HepG2 (cell line): Measurements from ENCODE around the gene NDE1. TPM values are rescaled to one million over a fixed set of nuclear protein-coding genes. Genes with fewer than 3 reads are reported as not detected.
A peak's percentile ranks its signal among the peaks of the same experiment; 100 is the strongest.

ENCODE experiments used
- DNMT1 ChIP-seq: sonication (generic); formaldehyde crosslinking; IDR thresholded peaks from 2 replicates; pipeline ENCODE4 v1.5.1; 2020; ENCODE audit warnings: mild to moderate bottlenecking, missing genetic modification reagents
- DPF2 ChIP-seq: sonication (generic); formaldehyde crosslinking; IDR thresholded peaks from 2 replicates; pipeline ENCODE4 v1.4.0; 2020; ENCODE audit warnings: mild to moderate bottlenecking, low read depth, missing genetic modification reagents, borderline replicate concordance
- ELF4 ChIP-seq: sonication (generic); formaldehyde crosslinking; IDR thresholded peaks from 2 replicates; pipeline ENCODE4 v1.5.0; 2020; ENCODE audit warnings: missing genetic modification reagents, mild to moderate bottlenecking, moderate library complexity, borderline replicate concordance
- GLMP ChIP-seq: sonication (generic); formaldehyde crosslinking; IDR thresholded peaks from 2 replicates; pipeline ENCODE4 v1.9.0; 2021; ENCODE audit warnings: missing genetic modification reagents, mild to moderate bottlenecking, borderline replicate concordance
- HNRNPH1 ChIP-seq: fragments of 200-400 bp; formaldehyde crosslinking; optimal IDR thresholded peaks from 2 replicates; pipeline ENCODE3; 2017; ENCODE audit warnings: mild to moderate bottlenecking, low read depth, low read length
- HNRNPL ChIP-seq: fragments of 200-400 bp; formaldehyde crosslinking; IDR thresholded peaks from 2 replicates; pipeline ENCODE4 v1.6.1; 2017; ENCODE audit warnings: mild to moderate bottlenecking, low read depth, low read length
- MAFF ChIP-seq: IDR thresholded peaks from 2 replicates; pipeline ENCODE4 v1.6.1; 2011; ENCODE audit warnings: low read depth, low read length, improper control_type of control experiment
- MATR3 ChIP-seq: sonication (generic); formaldehyde crosslinking; IDR thresholded peaks from 2 replicates; pipeline ENCODE4 v1.4.0; 2020; ENCODE audit warnings: missing genetic modification reagents
- PAF1 ChIP-seq: IDR thresholded peaks from 2 replicates; pipeline ENCODE4 v1.6.1; 2016; ENCODE audit warnings: missing genetic modification reagents, missing compliant biosample characterization
- SIX1 ChIP-seq: sonication (generic); formaldehyde crosslinking; IDR thresholded peaks from 2 replicates; pipeline ENCODE4 v1.4.0; 2020; ENCODE audit warnings: missing genetic modification reagents, borderline replicate concordance
- SMAD9 ChIP-seq: sonication (generic); formaldehyde crosslinking; IDR thresholded peaks from 2 replicates; pipeline ENCODE4 v1.5.1; 2020; ENCODE audit warnings: mild to moderate bottlenecking, missing genetic modification reagents
- SOX13 ChIP-seq, 3 experiments: fragments of 450-650 bp in 1 of 3; sonication (generic) in 1 of 3; formaldehyde crosslinking in 1 of 3; IDR thresholded peaks in 2 of 3; conservative IDR thresholded peaks in 1 of 3; 2 replicates each; pipeline versions ENCODE4 v1.5.0 to v1.6.1; 2016 to 2020; ENCODE audit warnings: antibody characterized with exemption in 1 of 3, mild to moderate bottlenecking in 1 of 3, missing compliant biosample characterization in 1 of 3, missing genetic modification reagents in 1 of 3, moderate library complexity in 1 of 3
- TCF12 ChIP-seq, 2 experiments: fragments of 450-650 bp in 1 of 2; sonication (generic) in 1 of 2; formaldehyde crosslinking in 1 of 2; IDR thresholded peaks; 2 replicates each; pipeline versions ENCODE4 v1.6.1 to v1.8.0; 2017 to 2022; ENCODE audit warnings: antibody characterized with exemption in 1 of 2, mild to moderate bottlenecking in 1 of 2, missing genetic modification reagents in 1 of 2, moderate library complexity in 1 of 2
- TGIF2 ChIP-seq: IDR thresholded peaks from 2 replicates; pipeline ENCODE4 v1.6.1; 2016; ENCODE audit warnings: control low read depth, missing compliant biosample characterization
- YEATS2 ChIP-seq: sonication (generic); formaldehyde crosslinking; IDR thresholded peaks from 2 replicates; pipeline ENCODE4 v1.4.0; 2020; ENCODE audit warnings: missing genetic modification reagents, borderline replicate concordance
- YEATS4 ChIP-seq: sonication (generic); formaldehyde crosslinking; IDR thresholded peaks from 2 replicates; pipeline ENCODE4 v1.4.0; 2020; ENCODE audit warnings: missing genetic modification reagents, borderline replicate concordance
- ZBTB38 ChIP-seq: sonication (generic); formaldehyde crosslinking; IDR thresholded peaks from 2 replicates; pipeline ENCODE4 v1.5.1; 2020; ENCODE audit warnings: mild to moderate bottlenecking, missing genetic modification reagents
- ZFP36 ChIP-seq: fragments of 150-350 bp; IDR thresholded peaks from 2 replicates; pipeline ENCODE4 v1.6.1; 2018; ENCODE audit warnings: borderline replicate concordance, low read length, low read depth; ENCODE audit not compliant: partially characterized antibody
- ZFP91 ChIP-seq: sonication (generic); formaldehyde crosslinking; IDR thresholded peaks from 2 replicates; pipeline ENCODE4 v1.9.0; 2022; ENCODE audit warnings: missing genetic modification reagents, mild to moderate bottlenecking, borderline replicate concordance
- ZNF260 ChIP-seq: sonication (generic); formaldehyde crosslinking; IDR thresholded peaks from 2 replicates; pipeline ENCODE4 v1.4.0; 2020; ENCODE audit warnings: missing genetic modification reagents, low read depth, mild to moderate bottlenecking, borderline replicate concordance
- ZNF367 ChIP-seq: sonication (generic); formaldehyde crosslinking; IDR thresholded peaks from 2 replicates; pipeline ENCODE4 v1.4.0; 2020; ENCODE audit warnings: missing genetic modification reagents, borderline replicate concordance
- ZNF543 ChIP-seq: sonication (generic); formaldehyde crosslinking; IDR thresholded peaks from 2 replicates; pipeline ENCODE4 v1.4.0; 2020; ENCODE audit warnings: mild to moderate bottlenecking, missing genetic modification reagents
- ZNF558 ChIP-seq: sonication (generic); formaldehyde crosslinking; IDR thresholded peaks from 2 replicates; pipeline ENCODE4 v1.9.0; 2022; ENCODE audit warnings: mild to moderate bottlenecking, missing genetic modification reagents, borderline replicate concordance
- ZNF564 ChIP-seq: sonication (generic); formaldehyde crosslinking; IDR thresholded peaks from 2 replicates; pipeline ENCODE4 v1.8.1; 2023; ENCODE audit warnings: mild to moderate bottlenecking, missing genetic modification reagents
- ZNF598 ChIP-seq: sonication (generic); formaldehyde crosslinking; IDR thresholded peaks from 2 replicates; pipeline ENCODE4 v1.5.1; 2020; ENCODE audit warnings: mild to moderate bottlenecking, missing genetic modification reagents, borderline replicate concordance
- ZNF605 ChIP-seq: sonication (generic); formaldehyde crosslinking; IDR thresholded peaks from 2 replicates; pipeline ENCODE4 v1.8.0; 2022; ENCODE audit warnings: mild to moderate bottlenecking, missing genetic modification reagents
- ZNF710 ChIP-seq: sonication (generic); formaldehyde crosslinking; IDR thresholded peaks from 2 replicates; pipeline ENCODE4 v1.5.0; 2020; ENCODE audit warnings: mild to moderate bottlenecking, missing genetic modification reagents, borderline replicate concordance
- ZNF841 ChIP-seq: sonication (generic); formaldehyde crosslinking; IDR thresholded peaks from 2 replicates; pipeline ENCODE4 v1.8.1; 2023; ENCODE audit warnings: missing genetic modification reagents, borderline replicate concordance
- polyA plus RNA-seq, 8 experiments: library from polyadenylated mRNA; depleted of rRNA in 3 of 8; stranded (reverse) in 7 of 8; unstranded in 1 of 8; fragments of >200 nt; fragmentation: Illumina TruSeq in 4 of 8; extraction: Trizol in 4 of 8; gene quantifications; 2 replicates each; pipeline versions ENCODE4 v1.2.1 to v1.2.3, GENCODE V29; 2011 to 2016; ENCODE audit warnings: low read depth in 4 of 8, missing spikeins in 1 of 8, mixed read lengths in 1 of 8; ENCODE audit not compliant: insufficient read depth in 1 of 8
- total RNA-seq, 5 experiments: library from RNA; depleted of rRNA; stranded (reverse); fragments of >200 nt; fragmentation: Illumina TruSeq; extraction: Trizol; gene quantifications; 2 replicates each; pipeline ENCODE4 v1.2.3, GENCODE V29; 2016; ENCODE audit warnings: low read depth in 1 of 5

Gene NDE1
- total and polyA plus RNA-seq, 2 of the 13 experiments (the other 11 are each of a cell fraction or from before 2014, with no cell fraction given), result 40.9 to 72.5 TPM

- TF ChIP-seq GLMP (CRISPR knock-in tag) (no peak), YEATS2 (CRISPR knock-in tag) (no peak), PAF1 (CRISPR knock-in tag) (no peak), SOX13 (IDR thresholded peaks at IDR 0.05) (no peak), SOX13 (CRISPR knock-in tag; conservative IDR thresholded peaks at IDR 0.05 in 1 of 2, IDR thresholded peaks at IDR 0.05 in 1 of 2) (no peak), YEATS4 (CRISPR knock-in tag) (no peak), DNMT1 (CRISPR knock-in tag) (no peak), ZNF558 (CRISPR knock-in tag) (no peak), ZNF367 (CRISPR knock-in tag) (no peak), ZNF710 (CRISPR knock-in tag) (no peak), TGIF2 (CRISPR knock-in tag) (no peak), ZBTB38 (no peak), TCF12 (IDR thresholded peaks at IDR 0.05) (no peak), TCF12 (CRISPR knock-in tag; IDR thresholded peaks at IDR 0.05) (no peak; the same call in 1 of the 2 replicates), SIX1 (no peak), ZNF260 (no peak), ZNF564 (CRISPR knock-in tag) (no peak), ZFP91 (CRISPR knock-in tag) (no peak), ZNF598 (CRISPR knock-in tag) (no peak), ZFP36 (no peak), MATR3 (no peak), ZNF543 (CRISPR knock-in tag) (no peak), HNRNPH1 (no peak), ELF4 (no peak), HNRNPL (no peak), DPF2 (no peak), ZNF605 (CRISPR knock-in tag) (no peak), ZNF841 (no peak), SMAD9 (CRISPR knock-in tag) (no peak), MAFF (peak; percentile 37; the same call in 1 of the 2 replicates)
Observed at GRCh38 chr16:15643946-15644250, 6.1 kb upstream of the NDE1 start (continued).
